Ishikawa (cell line): Measurements from ENCODE around the gene TMEM253.

Source experiments
- CEBPB ChIP-seq: IDR thresholded peaks from 2 replicates; pipeline ENCODE4 v1.6.1; 2012
- CREB1 ChIP-seq: IDR thresholded peaks from 2 replicates; pipeline ENCODE4 v1.6.1; 2012; ENCODE audit warnings: low read depth
- EGR1 ChIP-seq: IDR thresholded peaks from 2 replicates; pipeline ENCODE4 v1.6.1; 2012
- EP300 ChIP-seq: IDR thresholded peaks from 2 replicates; pipeline ENCODE4 v1.6.1; 2012; ENCODE audit warnings: borderline replicate concordance
- FOXM1 ChIP-seq: IDR thresholded peaks from 2 replicates; pipeline ENCODE4 v1.6.1; 2012; ENCODE audit warnings: low read depth, borderline replicate concordance
- MAX ChIP-seq: IDR thresholded peaks from 2 replicates; pipeline ENCODE4 v1.6.1; 2012
- NFIC ChIP-seq: IDR thresholded peaks from 2 replicates; pipeline ENCODE4 v1.6.1; 2012
- RAD21 ChIP-seq: IDR thresholded peaks from 2 replicates; pipeline ENCODE4 v1.6.1; 2012; ENCODE audit warnings: low read depth
- TAF1 ChIP-seq: IDR thresholded peaks from 2 replicates; pipeline ENCODE4 v1.6.1; 2012; ENCODE audit warnings: low read depth, mild to moderate bottlenecking
- TCF12 ChIP-seq: IDR thresholded peaks from 2 replicates; pipeline ENCODE4 v1.6.1; 2012; ENCODE audit warnings: low read depth
- TEAD4 ChIP-seq: IDR thresholded peaks from 2 replicates; pipeline ENCODE4 v1.6.1; 2012
- USF1 ChIP-seq: IDR thresholded peaks from 2 replicates; pipeline ENCODE4 v1.6.1; 2012
- YY1 ChIP-seq: IDR thresholded peaks from 2 replicates; pipeline ENCODE4 v1.6.1; 2012; ENCODE audit warnings: low read depth
- ZBTB7A ChIP-seq: IDR thresholded peaks from 2 replicates; pipeline ENCODE4 v1.6.1; 2012; ENCODE audit warnings: low read depth
- TF ChIP-seq, protein P1 (sequence below): IDR thresholded peaks from 2 replicates; pipeline ENCODE4 v1.6.1; 2012; ENCODE audit warnings: low read depth, mild to moderate bottlenecking

TMEM253 gene

DNA sequence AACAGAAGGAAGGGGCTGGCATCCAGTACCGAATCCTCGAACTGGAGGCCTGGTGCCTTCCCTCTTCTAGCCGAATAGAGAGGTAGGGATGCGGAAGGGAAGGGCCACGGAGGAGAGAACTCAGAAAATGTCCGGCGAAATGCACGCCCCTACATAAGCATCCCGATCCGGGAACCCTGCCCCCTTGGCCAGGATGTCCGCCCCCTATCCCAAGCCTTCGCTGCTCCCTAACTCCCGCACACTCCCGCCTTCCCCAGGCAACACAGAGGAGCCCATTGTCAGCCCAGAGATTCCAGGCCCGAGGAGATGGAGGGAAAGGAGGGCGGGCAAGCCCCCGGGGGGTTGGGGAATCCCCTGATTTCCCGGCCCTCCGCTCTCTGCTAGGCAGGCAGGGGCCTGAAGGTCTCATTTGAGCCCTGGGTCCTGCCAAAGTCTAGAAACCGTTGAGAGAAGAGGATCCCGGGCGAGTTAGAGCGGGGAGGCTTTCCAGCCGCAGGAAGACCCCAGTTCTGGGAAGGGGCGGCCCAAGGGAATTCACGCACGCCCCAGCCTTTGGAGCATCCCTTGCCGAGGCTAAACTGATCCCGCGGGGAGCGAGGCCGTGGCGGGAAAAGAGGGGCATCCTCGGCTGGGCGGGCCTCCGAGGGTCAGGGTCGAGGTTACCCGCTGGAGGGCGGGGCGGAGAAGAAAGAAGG, 31.3 kb upstream of the TMEM253 start:
- TF ChIP-seq YY1 (no peak), ZBTB7A (no peak), USF1 (no peak), MAX (no peak), FOXM1 (no peak), TCF12 (no peak), EP300 (no peak), CEBPB (no peak), TEAD4 (no peak), TAF1 (no peak), RAD21 (no peak), NFIC (no peak), EGR1 (no peak), CREB1 (no peak)
- TF ChIP-seq, protein P1, sequence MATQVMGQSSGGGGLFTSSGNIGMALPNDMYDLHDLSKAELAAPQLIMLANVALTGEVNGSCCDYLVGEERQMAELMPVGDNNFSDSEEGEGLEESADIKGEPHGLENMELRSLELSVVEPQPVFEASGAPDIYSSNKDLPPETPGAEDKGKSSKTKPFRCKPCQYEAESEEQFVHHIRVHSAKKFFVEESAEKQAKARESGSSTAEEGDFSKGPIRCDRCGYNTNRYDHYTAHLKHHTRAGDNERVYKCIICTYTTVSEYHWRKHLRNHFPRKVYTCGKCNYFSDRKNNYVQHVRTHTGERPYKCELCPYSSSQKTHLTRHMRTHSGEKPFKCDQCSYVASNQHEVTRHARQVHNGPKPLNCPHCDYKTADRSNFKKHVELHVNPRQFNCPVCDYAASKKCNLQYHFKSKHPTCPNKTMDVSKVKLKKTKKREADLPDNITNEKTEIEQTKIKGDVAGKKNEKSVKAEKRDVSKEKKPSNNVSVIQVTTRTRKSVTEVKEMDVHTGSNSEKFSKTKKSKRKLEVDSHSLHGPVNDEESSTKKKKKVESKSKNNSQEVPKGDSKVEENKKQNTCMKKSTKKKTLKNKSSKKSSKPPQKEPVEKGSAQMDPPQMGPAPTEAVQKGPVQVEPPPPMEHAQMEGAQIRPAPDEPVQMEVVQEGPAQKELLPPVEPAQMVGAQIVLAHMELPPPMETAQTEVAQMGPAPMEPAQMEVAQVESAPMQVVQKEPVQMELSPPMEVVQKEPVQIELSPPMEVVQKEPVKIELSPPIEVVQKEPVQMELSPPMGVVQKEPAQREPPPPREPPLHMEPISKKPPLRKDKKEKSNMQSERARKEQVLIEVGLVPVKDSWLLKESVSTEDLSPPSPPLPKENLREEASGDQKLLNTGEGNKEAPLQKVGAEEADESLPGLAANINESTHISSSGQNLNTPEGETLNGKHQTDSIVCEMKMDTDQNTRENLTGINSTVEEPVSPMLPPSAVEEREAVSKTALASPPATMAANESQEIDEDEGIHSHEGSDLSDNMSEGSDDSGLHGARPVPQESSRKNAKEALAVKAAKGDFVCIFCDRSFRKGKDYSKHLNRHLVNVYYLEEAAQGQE: no peak

DNA sequence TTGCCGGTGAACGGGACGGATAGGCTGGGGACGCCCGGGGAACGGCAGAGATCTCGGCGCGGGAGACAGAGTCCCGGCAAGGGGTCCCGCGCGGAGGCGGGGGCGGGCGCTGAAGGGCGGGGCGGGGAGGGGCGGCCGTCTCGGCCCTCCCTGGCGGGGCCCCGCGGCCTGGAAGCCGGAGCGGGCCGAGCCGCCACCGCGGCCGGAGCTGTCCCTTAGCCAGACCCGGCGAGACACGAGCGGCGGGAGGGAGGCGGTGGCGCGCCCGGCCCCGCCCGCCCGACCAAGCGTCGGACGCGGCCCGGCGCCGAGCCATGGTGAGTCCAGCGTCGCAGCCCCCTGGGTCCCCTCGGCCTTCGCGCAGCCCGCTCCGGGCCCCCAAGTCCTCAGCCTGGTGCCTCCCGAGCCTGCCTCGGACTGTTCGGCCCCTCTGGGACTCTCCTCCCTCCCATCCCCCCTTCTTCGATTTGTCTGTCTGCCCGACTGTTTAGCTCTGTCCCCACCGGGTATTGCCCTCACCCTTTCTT, 30.7 kb upstream of the TMEM253 start, which contains the start of gene ARHGEF40:
TSS of gene ARHGEF40 (plus strand) at position 222 of the 527 bp plus-strand sequence. CDS start at position 315, 93 bp downstream.
- peak; percentile 70 for TF ChIP-seq EGR1
- TF ChIP-seq EP300: no peak

DNA sequence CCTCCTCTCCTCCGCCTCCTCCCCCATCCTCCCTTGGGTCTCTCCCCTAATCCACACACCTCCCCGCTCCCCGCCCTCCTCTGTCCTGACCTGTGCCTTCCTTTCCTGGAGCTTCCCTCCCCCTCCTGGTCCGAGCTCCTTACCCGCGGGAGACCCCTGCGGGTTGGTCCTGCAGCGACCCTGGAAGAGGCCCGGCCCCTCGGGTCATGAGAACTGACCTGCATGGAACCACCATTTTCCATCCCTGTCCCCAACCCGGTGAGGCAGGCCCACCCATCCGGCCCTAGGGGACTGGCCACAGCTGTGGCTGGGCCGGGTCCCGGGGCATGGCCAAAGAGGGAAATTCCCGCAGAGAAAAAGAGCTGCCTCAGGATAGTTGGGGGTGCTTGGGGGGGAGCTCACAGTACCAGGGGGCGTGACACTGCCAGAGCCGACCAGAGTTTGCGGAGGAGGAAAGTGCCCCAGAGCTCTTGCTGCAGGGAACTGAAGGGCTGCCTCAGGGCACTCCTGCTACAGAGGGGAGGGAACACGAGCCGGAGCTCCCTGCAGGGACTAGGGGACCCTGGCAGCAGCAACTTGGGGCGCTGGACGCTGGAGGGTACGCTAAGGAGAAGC, 30.1 kb upstream of the TMEM253 start:
- TF ChIP-seq MAX (peak; percentile 32; the same call in 1 of the 2 replicates), TAF1 (0 out of 2 replicates have a peak, but pooled peaks have one; percentile 32), EGR1 (0 out of 2 replicates have a peak, but pooled peaks have one; percentile 21), ZBTB7A (peak; percentile 60; the same call in 1 of the 2 replicates), YY1 (no peak)

DNA sequence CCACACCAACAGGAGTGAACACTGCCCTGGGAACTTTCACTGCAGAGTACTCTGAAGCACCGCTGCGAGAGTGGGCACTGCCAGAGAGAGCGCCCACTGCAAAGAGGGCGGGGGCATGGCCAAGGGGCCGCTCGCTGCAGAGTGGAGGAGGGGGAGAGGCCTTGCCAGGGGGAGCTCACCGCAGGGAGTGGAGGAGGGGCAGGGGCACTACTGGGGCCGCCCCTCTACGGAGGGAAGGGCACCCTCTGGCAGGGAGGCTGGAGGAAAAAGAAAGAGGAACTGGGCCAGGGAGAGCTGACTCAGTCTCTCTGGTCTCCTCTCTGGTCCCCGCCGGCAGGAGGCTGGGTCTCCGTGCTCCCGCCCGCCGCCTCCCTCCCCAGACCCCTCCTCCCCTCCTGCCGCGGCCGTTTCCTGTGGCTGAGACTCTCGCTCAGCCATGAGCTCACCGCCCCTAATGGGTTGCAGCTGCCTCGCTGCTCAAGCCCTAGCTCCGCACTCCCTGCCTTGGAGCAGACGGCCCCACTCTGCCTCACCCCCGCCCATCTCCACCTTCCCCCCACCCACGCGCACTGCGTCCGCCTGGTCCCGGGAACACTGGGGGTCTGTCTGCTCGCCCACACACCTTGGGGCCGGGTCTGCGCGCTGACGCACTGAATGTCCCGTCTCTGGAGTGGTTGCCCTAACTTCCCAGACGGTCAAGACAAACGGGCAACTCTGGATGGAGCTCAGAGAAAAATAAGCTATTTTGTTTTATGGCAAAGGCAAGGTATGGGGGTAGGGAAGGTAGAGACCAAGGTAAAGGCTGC, 29.4 kb upstream of the TMEM253 start:
- no peak for TF ChIP-seq TCF12
- 0 out of 2 replicates have a peak, but pooled peaks have one; percentile 23 for TF ChIP-seq TAF1
- peak; percentile 85 for TF ChIP-seq ZBTB7A
- 0 out of 2 replicates have a peak, but pooled peaks have one; percentile 3 for TF ChIP-seq TEAD4
- peak; percentile 86 for TF ChIP-seq EGR1
- TF ChIP-seq FOXM1: no peak

GRCh38 chr14:21072031-21072473, 28.8 kb upstream of the TMEM253 start:
- TF ChIP-seq ZBTB7A: no peak
- TF ChIP-seq TAF1: no peak

GRCh38 chr14:21072781-21073339, 28.0 kb upstream of the TMEM253 start:
- no peak for TF ChIP-seq TAF1
- TF ChIP-seq EGR1: no peak
- no peak for TF ChIP-seq ZBTB7A
- TF ChIP-seq RAD21: no peak

GRCh38 chr14:21073921-21074320, 26.9 kb upstream of the TMEM253 start:
- TF ChIP-seq YY1 (no peak), TAF1 (no peak), ZBTB7A (no peak), CREB1 (no peak), TEAD4 (no peak), NFIC (no peak), USF1 (no peak), TCF12 (no peak), CEBPB (no peak)
